HepG2 (cell line): Measurements from ENCODE around the gene CHN1. TPM values are rescaled to one million over a fixed set of nuclear protein-coding genes. Genes with fewer than 3 reads are reported as not detected.

Experiments used
- ATAC-seq: fragments of 200-7000 bp; cut with Tn5 transposase; 3 replicates; pipeline ENCODE4 v1.9.1; 2020; ENCODE audit warnings: mild to moderate bottlenecking, moderate library complexity
- BruUV-seq: library from RNA; stranded (reverse); fragments of 400-500 nt; replicated peaks from 2 replicates; lab custom pipeline; 2021; lab: Mats Ljungman, UMichigan
- CTCF ChIA-PET: fragments of 300-600 bp; formaldehyde crosslinking; extraction: SDS; loops from one replicate; lab custom pipeline; 2021; ENCODE audit warnings: low total read pairs, inconsistent platforms, low intra/inter-chr PET ratio; lab: Yijun Ruan, JAX
- POLR2A ChIA-PET: fragments of 350-600 bp; sonication (Branson Sonifier 250); formaldehyde crosslinking; loops from one replicate; lab custom pipeline; 2020; ENCODE audit warnings: antibody characterized with exemption, inconsistent platforms; lab: Yijun Ruan, JAX
- DNase-seq: peaks from one replicate; pipeline ENCODE4 v3.0.0-alpha.2; 2015; ENCODE audit warnings: low spot score
- FAIRE-seq: peaks from 3 replicates; lab custom pipeline; 2011; peaks lifted over from hg19 to GRCh38; lab: Jason Lieb, UNC
- H2AFZ ChIP-seq: one replicate; pipeline ENCODE4 v1.6.1; 2011; ENCODE audit warnings: low read length, inconsistent platforms
- H3K27ac ChIP-seq: fragments of 300-600 bp; 3 replicates; pipeline ENCODE4 v1.8.0; 2011; ENCODE audit warnings: mixed run types, mild to moderate bottlenecking, mixed read lengths, low read length, inconsistent platforms; ENCODE audit not compliant: insufficient read depth; ENCODE audit errors: extremely low read length
- H3K27me3 ChIP-seq, 2 experiments: fragments of 200-600 bp in 1 of 2; 2 replicates in 1 of 2; 3 replicates in 1 of 2; pipeline versions ENCODE4 v1.6.0 to v1.8.0; 2011; ENCODE audit warnings: low read length in 2 of 2, mild to moderate bottlenecking in 2 of 2, moderate library complexity in 2 of 2, inconsistent platforms in 1 of 2; ENCODE audit not compliant: insufficient read depth in 2 of 2, control insufficient read depth in 1 of 2
- H3K36me3 ChIP-seq, 2 experiments: fragments of 200-600 bp in 1 of 2; replicated peaks in 1 of 2; 2 replicates in 1 of 2; 3 replicates in 1 of 2; pipeline versions ENCODE4 v1.5.1 to v1.8.0; 2011; ENCODE audit warnings: low read length in 2 of 2, inconsistent platforms in 1 of 2; ENCODE audit not compliant: insufficient read depth in 2 of 2, control insufficient read depth in 1 of 2
- H3K4me1 ChIP-seq: 2 replicates; pipeline ENCODE4 v1.5.1; 2012; ENCODE audit warnings: low read length, inconsistent platforms; ENCODE audit not compliant: insufficient read depth
- H3K4me2 ChIP-seq: 2 replicates; pipeline ENCODE4 v1.6.0; 2011; ENCODE audit warnings: low read depth, low read length, inconsistent platforms
- H3K4me3 ChIP-seq, 3 experiments: fragments of 200-600 bp in 1 of 3; sonication (generic), shearing (Covaris generic) in 1 of 3; replicated peaks in 1 of 3; 2 replicates each; pipeline ENCODE4 v1.5.1; 2011 to 2016; ENCODE audit warnings: low read length in 3 of 3, inconsistent platforms in 2 of 3, low read depth in 2 of 3, mild to moderate bottlenecking in 2 of 3, control low read depth in 1 of 3, mixed read lengths in 1 of 3; ENCODE audit not compliant: insufficient read depth in 1 of 3
- H3K79me2 ChIP-seq: one replicate; pipeline ENCODE4 v1.6.1; 2011; ENCODE audit warnings: low read length, inconsistent platforms; ENCODE audit not compliant: insufficient read depth
- H3K9ac ChIP-seq: 2 replicates; pipeline ENCODE4 v1.6.0; 2011; ENCODE audit warnings: mild to moderate bottlenecking, low read depth, low read length, inconsistent platforms; ENCODE audit not compliant: insufficient read depth
- H3K9me3 ChIP-seq: 2 replicates; pipeline ENCODE4 v1.5.1; 2012; ENCODE audit warnings: mild to moderate bottlenecking, low read length
- H4K20me1 ChIP-seq: 2 replicates; pipeline ENCODE4 v1.6.0; 2011; ENCODE audit warnings: inconsistent platforms, mild to moderate bottlenecking, low read length, moderate library complexity; ENCODE audit not compliant: insufficient read depth
- HMGXB4 ChIP-seq, 2 experiments: sonication (generic) in 1 of 2; formaldehyde crosslinking in 1 of 2; IDR thresholded peaks; 2 replicates each; pipeline versions ENCODE4 v1.4.0 to v1.6.1; 2018 to 2020; ENCODE audit warnings: missing genetic modification reagents in 2 of 2, borderline replicate concordance in 1 of 2, low read depth in 1 of 2, mild to moderate bottlenecking in 1 of 2, missing biosample characterization in 1 of 2
- KDM4B ChIP-seq: sonication (generic); formaldehyde crosslinking; IDR thresholded peaks from 2 replicates; pipeline ENCODE4 v1.4.0; 2020; ENCODE audit warnings: missing genetic modification reagents
- KDM5A ChIP-seq: fragments of 200-600 bp; sonication (generic); IDR thresholded peaks from 2 replicates; pipeline ENCODE4 v1.7.0; 2018; ENCODE audit warnings: antibody characterized with exemption, mild to moderate bottlenecking, low read length, borderline replicate concordance
- MXD4 ChIP-seq: IDR thresholded peaks from 2 replicates; pipeline ENCODE4 v1.6.1; 2016; ENCODE audit warnings: mild to moderate bottlenecking, missing biosample characterization, missing genetic modification reagents
- NONO ChIP-seq, 2 experiments: fragments of 450-650 bp in 1 of 2; sonication (generic) in 1 of 2; formaldehyde crosslinking in 1 of 2; IDR thresholded peaks in 1 of 2; conservative IDR thresholded peaks in 1 of 2; 2 replicates each; pipeline versions ENCODE4 v1.6.1 to v1.8.0; 2017 to 2022; ENCODE audit warnings: mild to moderate bottlenecking in 1 of 2, missing genetic modification reagents in 1 of 2, moderate library complexity in 1 of 2
- SUZ12 ChIP-seq: fragments of 150-350 bp; IDR thresholded peaks from 2 replicates; pipeline ENCODE4 v1.6.1; 2014; ENCODE audit warnings: low read depth, low read length
- TBP ChIP-seq: sonication (generic); formaldehyde crosslinking; IDR thresholded peaks from 2 replicates; pipeline ENCODE4 v1.5.0; 2020; ENCODE audit warnings: missing genetic modification reagents
- ZBTB34 ChIP-seq: sonication (generic); formaldehyde crosslinking; IDR thresholded peaks from 2 replicates; pipeline ENCODE4 v1.8.0; 2022; ENCODE audit warnings: mild to moderate bottlenecking, missing genetic modification reagents
- ZNF280D ChIP-seq: sonication (generic); formaldehyde crosslinking; IDR thresholded peaks from 2 replicates; pipeline ENCODE4 v1.5.1; 2020; ENCODE audit warnings: mild to moderate bottlenecking, missing genetic modification reagents
- ZNF615 ChIP-seq: sonication (generic); formaldehyde crosslinking; IDR thresholded peaks from 2 replicates; pipeline ENCODE4 v1.5.0; 2020; ENCODE audit warnings: mild to moderate bottlenecking, missing genetic modification reagents, borderline replicate concordance
- WGBS: methylation state at CpG from one replicate; pipeline ENCODE4 v1.1.6; 2017; ENCODE audit warnings: low lambda C conversion rate; 5-methylcytosine and 5-hydroxymethylcytosine counted together
- in situ Hi-C: cut with HindIII; loops from 2 replicates; pipeline ENCODE4 v1.10.0; 2017; ENCODE audit warnings: low pct_unique_long_range_greater_than_20kb; ENCODE audit not compliant: extremely low pct_ligation_motif_present
- intact Hi-C: fragments of 100-400 bp; cut with micrococcal nuclease; formaldehyde crosslinking; loops from one replicate; pipeline ENCODE4 v1.10.0; 2022; ENCODE audit not compliant: unreplicated experiment
- polyA plus RNA-seq, 8 experiments: library from polyadenylated mRNA; depleted of rRNA in 3 of 8; stranded (reverse) in 7 of 8; unstranded in 1 of 8; fragments of >200 nt; fragmentation: Illumina TruSeq in 4 of 8; extraction: Trizol in 4 of 8; gene quantifications; 2 replicates each; pipeline versions ENCODE4 v1.2.1 to v1.2.3, GENCODE V29; 2011 to 2016; ENCODE audit warnings: low read depth in 4 of 8, missing spikeins in 1 of 8, mixed read lengths in 1 of 8; ENCODE audit not compliant: insufficient read depth in 1 of 8
- total RNA-seq, 5 experiments: library from RNA; depleted of rRNA; stranded (reverse); fragments of >200 nt; fragmentation: Illumina TruSeq; extraction: Trizol; gene quantifications; 2 replicates each; pipeline ENCODE4 v1.2.3, GENCODE V29; 2016; ENCODE audit warnings: low read depth in 1 of 5
- TF ChIP-seq, protein P1 (sequence below): sonication (generic); formaldehyde crosslinking; IDR thresholded peaks from 2 replicates; pipeline ENCODE4 v1.4.0; 2020; ENCODE audit warnings: missing genetic modification reagents, borderline replicate concordance
- TF ChIP-seq, protein P2 (sequence below): sonication (generic); formaldehyde crosslinking; IDR thresholded peaks from 2 replicates; pipeline ENCODE4 v1.4.0; 2020; ENCODE audit warnings: missing genetic modification reagents, mild to moderate bottlenecking, borderline replicate concordance

Gene CHN1
- total and polyA plus RNA-seq, 2 of the 13 experiments (the other 11 are each of a cell fraction or from before 2014, with no cell fraction given) = 2.8 to 3.5 TPM

DNA sequence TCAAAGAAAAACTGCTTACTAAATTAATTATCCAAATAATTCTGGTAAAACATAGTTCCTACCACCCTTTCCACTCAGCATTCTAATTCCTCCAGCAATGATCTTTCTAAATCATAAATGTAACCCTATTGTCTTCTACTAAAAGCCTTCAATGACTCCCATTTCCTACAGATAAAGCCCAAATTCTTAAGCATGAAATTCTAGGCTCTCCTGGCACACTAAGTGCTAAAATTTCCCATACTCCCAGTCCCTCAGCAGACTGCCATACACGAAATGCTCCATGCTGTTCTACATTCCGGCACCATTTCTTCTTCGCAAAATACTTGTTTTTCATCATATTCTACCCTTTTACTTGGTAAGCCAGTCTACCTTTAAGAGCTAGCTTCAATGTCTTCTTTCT is 96.9 kb downstream of the CHN1 start:
- WGBS = 44% methylated on average over 3 of the region's 3 CpGs
- no peak for TF ChIP-seq ZNF280D (CRISPR knock-in tag)
- TF ChIP-seq HMGXB4 (CRISPR knock-in tag; IDR thresholded peaks at IDR 0.05; ENCODE audit: borderline replicate concordance in 1 of 2, low read depth in 1 of 2) = no peak
- no peak for TF ChIP-seq KDM5A
- TF ChIP-seq, protein P1, sequence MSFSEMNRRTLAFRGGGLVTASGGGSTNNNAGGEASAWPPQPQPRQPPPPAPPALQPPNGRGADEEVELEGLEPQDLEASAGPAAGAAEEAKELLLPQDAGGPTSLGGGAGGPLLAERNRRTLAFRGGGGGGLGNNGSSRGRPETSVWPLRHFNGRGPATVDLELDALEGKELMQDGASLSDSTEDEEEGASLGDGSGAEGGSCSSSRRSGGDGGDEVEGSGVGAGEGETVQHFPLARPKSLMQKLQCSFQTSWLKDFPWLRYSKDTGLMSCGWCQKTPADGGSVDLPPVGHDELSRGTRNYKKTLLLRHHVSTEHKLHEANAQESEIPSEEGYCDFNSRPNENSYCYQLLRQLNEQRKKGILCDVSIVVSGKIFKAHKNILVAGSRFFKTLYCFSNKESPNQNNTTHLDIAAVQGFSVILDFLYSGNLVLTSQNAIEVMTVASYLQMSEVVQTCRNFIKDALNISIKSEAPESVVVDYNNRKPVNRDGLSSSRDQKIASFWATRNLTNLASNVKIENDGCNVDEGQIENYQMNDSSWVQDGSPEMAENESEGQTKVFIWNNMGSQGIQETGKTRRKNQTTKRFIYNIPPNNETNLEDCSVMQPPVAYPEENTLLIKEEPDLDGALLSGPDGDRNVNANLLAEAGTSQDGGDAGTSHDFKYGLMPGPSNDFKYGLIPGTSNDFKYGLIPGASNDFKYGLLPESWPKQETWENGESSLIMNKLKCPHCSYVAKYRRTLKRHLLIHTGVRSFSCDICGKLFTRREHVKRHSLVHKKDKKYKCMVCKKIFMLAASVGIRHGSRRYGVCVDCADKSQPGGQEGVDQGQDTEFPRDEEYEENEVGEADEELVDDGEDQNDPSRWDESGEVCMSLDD (CRISPR knock-in tag) = no peak
- TF ChIP-seq NONO (IDR thresholded peaks at IDR 0.05) = no peak
- TF ChIP-seq NONO (CRISPR knock-in tag; conservative IDR thresholded peaks at IDR 0.05) = no peak
- no peak for TF ChIP-seq KDM4B
- TF ChIP-seq, protein P2, sequence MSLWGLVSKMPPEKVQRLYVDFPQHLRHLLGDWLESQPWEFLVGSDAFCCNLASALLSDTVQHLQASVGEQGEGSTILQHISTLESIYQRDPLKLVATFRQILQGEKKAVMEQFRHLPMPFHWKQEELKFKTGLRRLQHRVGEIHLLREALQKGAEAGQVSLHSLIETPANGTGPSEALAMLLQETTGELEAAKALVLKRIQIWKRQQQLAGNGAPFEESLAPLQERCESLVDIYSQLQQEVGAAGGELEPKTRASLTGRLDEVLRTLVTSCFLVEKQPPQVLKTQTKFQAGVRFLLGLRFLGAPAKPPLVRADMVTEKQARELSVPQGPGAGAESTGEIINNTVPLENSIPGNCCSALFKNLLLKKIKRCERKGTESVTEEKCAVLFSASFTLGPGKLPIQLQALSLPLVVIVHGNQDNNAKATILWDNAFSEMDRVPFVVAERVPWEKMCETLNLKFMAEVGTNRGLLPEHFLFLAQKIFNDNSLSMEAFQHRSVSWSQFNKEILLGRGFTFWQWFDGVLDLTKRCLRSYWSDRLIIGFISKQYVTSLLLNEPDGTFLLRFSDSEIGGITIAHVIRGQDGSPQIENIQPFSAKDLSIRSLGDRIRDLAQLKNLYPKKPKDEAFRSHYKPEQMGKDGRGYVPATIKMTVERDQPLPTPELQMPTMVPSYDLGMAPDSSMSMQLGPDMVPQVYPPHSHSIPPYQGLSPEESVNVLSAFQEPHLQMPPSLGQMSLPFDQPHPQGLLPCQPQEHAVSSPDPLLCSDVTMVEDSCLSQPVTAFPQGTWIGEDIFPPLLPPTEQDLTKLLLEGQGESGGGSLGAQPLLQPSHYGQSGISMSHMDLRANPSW (CRISPR knock-in tag) = no peak
- TF ChIP-seq SUZ12 = no peak
- TF ChIP-seq ZBTB34 (CRISPR knock-in tag) = no peak
- TF ChIP-seq TBP (CRISPR knock-in tag) = no peak
- TF ChIP-seq MXD4 = no peak
- TF ChIP-seq ZNF615 (CRISPR knock-in tag) = no peak

More for the DNA sequence above, 96.9 kb downstream of the CHN1 start:
- ChIA-PET CTCF (no interaction called here), POLR2A (no interaction called here)
- Histone ChIP-seq H3K9ac (no peak overlapping the region), H3K4me2 (no peak overlapping the region), H4K20me1 (no peaks in the 10 kb centered on the region), H3K79me2 (no peaks in the 10 kb centered on the region), H3K4me1 (no peaks in the 10 kb centered on the region), H3K36me3 (no peaks in the 10 kb centered on the region), H3K4me3 (no peak overlapping the region), H3K9me3 (no peaks in the 10 kb centered on the region), H3K27me3 (no peaks in the 10 kb centered on the region), H3K27ac (no peak overlapping the region), H2AFZ (no peak overlapping the region)
- DNase-seq (no peak), FAIRE-seq (no peak), ATAC-seq (no peak)
- BruUV-seq = no TSS peak
- intact Hi-C loops = no loop called here
- in situ Hi-C loops = no loop called here
